Measurements from ENCODE around the gene HDLBP.

The HDLBP gene

DNA sequence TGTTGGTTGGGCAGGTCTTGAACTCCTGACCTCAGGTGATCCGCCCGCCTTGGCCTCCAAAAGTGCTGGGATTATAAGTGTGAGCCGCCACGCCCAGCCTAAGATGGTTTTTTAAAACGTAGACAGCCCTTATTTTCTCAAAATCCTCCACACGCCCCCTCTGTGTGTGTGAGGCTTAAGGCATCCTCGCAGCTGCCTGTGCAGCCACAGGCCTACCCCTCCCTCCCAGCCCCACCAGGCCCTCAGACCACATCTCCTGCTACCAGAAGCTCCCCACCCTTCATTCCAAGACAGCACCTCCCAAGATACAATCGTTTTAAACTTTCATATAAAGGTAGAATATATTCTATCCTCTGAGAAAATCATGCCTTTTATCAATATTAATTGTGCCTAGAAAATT lies 122.2 kb downstream of the HDLBP start:
- no peak for DNase-seq (ENCODE audit: low read depth)

DNA sequence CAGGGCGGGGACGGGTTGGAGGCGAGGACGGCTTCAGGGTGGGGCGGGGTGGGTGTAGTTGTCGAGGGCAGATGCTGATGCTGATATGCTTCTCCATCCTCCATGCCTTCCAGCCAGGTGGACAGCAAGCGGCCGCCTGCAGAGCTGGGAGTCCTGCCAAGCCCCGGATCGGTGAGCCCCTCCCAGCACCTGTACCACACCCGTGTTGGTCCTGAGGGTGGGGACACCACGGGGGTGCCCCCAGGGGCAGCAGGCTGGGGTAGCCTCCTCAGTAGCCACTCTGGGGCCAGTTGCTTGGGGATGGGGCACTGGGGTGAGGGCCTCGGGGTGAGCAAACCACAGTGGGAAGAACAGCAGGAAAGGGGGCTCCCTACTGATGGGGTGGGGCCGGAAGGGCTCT lies 124.4 kb downstream of the HDLBP start:
- no peak for DNase-seq (ENCODE audit: low read depth)

DNA sequence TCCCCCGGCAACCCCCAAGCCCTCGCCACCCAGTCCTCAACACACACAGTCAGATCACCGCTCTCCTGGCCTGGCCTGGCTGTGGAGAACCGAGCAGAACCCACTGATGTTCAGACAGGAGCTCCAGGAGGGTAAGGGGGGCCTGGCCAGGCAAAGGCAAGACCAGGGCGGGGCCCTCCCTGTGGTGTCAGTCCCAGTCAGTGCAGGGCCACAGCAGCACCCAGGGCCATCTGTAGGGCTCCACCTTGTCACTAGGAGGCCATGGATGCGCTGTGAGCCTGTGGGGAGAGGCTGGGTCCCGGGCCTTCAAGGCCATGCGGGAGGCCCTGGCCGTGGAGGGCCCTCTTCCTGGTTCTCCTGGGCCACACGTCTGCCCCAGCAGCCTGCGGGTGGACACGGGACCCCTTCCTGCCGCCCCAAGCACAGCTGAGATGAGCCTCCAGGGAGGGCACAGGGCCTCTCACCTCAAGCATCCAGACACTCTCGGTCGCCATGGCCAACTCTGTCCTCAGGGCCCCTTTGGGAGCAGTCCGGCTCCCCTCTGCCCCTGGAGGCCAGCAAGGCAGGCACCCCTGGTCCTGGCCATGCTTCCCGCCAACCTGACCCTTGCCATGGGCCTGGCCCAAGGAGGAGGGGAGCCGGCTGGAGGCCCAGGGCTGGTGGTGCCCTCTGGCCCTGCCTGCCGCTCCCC lies 125.0 kb downstream of the HDLBP start:
- DNase-seq (ENCODE audit: low read depth), result no peak

DNA sequence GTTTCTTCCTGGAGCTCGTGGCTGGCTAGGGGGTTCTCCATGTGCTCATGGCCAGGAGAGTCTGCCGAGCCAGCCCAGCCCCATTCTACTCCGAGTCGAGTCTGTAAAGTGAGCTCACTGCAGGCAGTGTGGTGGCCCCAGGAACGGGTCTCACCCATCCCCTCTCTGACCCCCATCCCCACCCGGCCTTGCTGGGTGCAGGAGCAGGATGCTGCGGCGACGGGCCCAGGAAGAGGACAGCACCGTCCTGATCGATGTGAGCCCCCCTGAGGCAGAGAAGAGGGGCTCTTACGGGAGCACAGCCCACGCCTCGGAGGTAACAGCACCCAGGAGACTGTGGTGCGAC lies 125.6 kb downstream of the HDLBP start:
- no peak for DNase-seq (ENCODE audit: low read depth)

DNA sequence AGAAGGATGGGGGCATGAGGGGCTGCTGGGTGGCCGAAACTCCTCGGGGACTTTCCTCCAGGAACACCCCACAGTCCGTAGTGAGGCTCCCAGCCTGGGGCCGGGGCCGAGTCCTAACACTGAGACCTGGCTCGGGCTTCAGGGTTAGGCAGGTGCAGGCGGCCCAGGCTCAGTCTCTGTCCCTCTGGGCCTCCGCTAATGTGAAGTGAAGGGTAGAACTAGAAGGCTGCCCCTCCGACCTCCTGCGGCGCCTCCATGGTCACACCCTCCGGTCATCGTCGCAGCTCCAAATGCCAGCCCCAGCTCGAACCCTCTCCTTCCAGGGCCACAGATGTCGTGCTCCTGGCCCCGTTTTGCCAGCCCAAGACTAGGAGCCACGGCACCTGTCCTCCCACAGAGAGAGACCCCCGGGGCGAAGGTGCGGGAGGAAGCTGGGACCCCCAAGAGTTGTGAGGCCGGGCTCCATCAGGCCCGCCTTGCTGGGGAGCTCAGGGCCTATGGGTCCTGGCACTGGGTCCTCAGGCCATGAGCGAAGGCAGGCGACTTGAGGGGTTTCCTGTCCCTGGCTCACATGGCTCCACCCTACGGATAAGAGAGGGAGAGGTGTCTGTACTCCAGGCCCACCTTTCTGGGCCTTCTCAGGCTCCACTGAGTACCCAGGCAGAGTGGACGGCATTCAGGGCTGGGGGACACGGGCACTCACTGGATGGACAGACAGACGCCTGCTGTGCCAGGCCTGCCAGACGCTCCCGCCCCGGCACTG lies 126.2 kb downstream of the HDLBP start:
- no peak for DNase-seq (ENCODE audit: low read depth)

DNA sequence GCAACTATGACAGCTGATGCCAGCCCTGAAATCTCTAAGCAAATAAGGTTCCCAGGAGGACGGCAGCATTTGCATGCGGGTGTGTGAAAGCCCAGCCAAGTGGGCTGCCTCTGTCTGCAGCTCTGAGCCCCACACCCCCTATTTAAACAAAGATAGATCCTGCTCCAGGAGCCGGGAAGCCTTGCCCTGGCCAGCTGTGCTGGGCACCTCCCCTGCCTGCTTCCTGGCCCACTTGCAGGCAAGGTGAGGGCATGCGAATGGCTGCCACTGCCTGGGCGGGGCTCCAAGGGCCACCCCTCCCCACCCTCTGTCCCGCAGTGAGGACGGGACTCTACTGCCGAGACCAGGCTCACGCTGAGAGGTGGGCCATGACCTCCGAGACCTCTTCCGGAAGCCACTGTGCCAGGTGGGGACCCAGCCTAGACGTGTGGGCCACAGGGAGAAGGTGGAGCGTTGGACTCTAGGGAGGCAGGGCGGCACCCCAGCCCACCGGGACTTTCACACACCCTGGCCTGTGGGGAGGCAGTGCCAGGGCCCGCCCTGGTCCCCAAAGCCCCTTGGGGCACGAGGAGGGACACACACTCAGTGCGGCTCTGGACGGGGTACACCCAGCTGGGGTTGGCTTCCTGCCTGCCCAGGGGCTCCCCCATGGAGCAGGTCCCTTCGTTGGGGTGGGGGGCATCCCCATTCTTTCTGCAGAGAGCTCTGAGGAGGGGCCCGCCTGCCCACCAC lies 126.9 kb downstream of the HDLBP start, which contains the start of gene ANO7:
Gene ANO7 (plus strand): TSS at position 317 of the 732 bp plus-strand sequence. CDS start 1,387 bp downstream, outside the sequence.
- no peak for DNase-seq (ENCODE audit: low read depth)

DNA sequence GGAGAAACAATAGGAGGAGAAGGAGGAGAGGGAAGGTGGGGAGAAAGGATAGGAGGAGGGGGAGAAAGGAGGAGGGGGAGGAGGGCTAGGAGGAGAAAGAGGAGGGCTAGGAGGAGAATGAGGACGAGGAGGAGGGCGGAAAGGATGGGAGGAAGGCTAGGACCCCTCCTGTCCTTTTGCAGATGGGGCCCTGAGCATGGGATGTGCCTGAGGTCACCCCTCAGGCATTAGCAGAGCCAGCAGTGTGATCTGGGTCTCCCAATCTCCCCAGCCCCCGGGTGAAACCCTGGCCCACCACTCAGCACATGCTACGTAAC lies 127.6 kb downstream of the HDLBP start:
- DNase-seq (ENCODE audit: low read depth), result no peak

DNA sequence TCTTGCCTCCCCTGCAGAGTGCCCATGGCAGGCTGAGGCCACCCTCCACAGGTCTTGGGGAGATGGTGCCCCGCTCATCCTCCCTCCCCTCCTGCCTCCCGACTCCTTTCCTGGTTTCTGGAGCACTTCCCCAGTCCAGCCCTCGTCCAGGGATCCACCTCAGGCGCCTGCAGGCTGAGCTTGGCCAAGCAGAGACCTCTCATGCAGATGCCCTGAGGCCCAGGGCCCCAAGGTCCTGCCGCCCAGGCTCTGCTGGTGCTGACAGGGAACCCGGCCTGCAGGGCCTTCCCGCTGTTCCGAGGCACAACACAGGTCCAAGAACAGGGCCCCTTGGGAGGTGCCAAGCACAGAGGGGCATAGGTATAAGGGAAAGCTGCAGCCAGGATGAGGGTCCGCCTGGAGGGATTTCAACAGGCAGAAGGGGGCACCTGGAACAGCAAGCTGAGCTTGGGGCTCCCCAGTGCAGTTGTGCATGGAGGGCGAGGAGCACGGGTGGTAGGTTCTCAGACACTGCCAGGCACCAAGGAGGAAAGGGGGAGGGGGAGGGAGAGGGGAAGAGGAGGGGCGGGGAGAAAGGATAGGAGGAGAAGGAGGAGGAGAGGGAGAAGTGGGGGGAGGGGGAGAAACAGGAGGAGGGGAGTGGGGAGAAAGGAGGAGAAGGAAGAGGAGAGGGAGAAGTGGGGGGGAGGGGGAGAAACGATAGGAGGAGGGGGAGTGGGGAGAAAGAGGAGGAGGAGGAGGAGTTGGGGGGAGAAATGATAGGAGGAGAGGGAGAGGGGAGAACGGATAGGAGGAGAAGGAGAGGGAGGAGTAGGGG lies 128.2 kb downstream of the HDLBP start:
- no peak for DNase-seq (ENCODE audit: low read depth)

DNA sequence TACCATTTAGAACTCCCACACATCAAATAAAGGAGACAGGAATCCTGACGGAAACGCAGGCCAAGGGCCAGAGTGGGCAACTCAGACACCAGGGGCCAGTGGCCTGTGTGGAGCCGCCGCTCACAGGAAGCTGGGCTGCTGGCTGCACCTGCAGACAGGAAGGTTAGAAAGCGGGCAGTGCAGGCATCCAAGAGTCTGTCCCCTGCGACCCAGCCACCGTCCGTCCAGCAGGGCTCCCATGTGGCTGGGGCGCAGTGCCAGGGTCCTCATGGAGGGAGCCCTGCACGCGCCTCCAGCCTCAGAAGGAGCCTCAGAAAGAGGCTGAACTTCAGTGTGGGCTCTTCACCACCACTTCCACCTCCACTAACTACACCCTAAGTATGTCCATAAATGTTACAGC lies 129.5 kb downstream of the HDLBP start:
- DNase-seq (ENCODE audit: low read depth), result no peak

DNA sequence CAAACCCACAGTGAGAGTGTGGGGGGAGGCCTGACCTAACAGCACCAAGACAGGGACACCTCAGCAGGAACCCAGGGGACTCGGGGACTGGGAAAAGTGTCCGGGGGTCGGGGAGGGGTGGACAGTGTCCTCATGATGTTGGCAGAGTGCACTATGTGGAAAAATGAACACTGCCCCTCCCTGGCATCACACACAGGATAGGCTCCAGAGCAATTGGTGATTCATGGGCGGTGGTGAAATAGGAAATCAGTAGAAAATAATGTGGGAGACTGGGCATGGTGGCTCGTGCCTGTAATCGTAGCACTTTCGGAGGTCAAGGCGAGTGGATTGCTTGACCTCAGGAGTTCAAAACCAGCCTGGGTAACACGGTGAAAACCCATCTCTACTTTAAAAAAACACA lies 130.6 kb downstream of the HDLBP start:
- DNase-seq (ENCODE audit: low read depth), result no peak

DNA sequence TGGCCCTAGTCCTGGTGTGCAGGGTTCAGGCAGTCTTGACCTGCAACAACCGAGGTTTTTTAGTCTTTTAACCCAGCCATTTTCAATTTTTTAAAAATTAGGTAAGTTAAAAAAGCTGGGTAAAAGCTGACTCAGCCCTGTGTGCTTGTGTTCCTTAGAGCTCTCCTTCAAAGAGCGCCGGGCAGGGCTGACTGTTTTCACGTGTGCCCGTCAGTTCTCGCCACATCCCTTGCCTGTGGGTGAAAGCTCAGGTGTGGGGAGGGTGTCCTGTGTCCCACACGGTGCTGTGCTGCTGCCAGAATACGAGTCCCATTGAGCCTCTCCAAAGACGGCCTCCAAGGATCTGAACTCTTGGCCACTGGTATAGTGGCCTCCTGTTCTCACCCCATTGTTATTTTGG lies 132.3 kb downstream of the HDLBP start:
- DNase-seq (ENCODE audit: low read depth), result no peak

DNA sequence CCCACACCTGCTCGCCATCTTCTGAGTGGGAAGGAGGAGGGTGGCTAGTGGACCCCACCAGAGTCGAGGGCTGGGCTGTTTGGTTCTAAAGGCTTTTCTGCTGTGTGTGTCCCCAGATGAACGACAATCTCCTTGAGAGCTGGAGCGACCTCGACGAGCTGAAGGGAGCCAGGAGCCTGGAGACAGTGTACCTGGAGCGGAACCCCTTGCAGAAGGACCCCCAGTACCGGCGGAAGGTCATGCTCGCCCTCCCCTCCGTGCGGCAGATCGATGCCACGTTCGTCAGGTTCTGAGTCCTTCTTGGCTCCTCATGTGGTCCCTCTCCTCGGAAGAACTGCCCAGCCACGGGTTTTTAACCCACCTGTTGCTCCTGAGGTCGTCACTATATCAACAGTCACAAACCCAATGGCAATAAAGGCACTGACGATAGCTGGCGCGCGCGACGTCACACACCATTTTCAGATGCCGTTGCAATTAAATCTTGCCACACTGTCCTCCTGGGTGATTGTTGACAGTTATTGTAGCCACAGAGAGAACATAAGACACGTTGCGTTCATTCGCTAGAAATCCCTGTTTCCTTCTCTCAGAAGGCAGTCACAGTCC lies 132.8 kb downstream of the HDLBP start:
- DNase-seq (ENCODE audit: low read depth), result no peak

DNA sequence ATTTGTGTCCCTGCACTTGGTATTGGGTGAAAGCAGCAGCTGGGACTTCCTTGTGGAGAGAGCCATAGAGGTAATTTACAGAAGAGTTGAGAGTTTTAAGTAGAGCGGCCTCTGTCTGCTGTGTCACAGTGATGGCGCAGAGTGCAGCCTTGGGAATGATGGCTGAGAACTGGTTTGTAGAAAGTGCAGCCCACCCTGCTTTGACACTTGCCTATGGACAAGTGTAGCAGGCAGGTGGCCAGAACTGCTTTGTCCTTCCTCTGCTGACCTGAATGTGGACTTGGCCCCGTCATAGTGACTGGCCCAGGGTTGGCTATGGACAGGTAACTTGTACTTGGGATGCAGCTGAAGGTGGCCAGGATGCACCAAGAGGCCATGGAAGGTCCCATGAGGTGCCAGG lies 133.3 kb downstream of the HDLBP start:
- no peak for DNase-seq (ENCODE audit: low read depth)

DNA sequence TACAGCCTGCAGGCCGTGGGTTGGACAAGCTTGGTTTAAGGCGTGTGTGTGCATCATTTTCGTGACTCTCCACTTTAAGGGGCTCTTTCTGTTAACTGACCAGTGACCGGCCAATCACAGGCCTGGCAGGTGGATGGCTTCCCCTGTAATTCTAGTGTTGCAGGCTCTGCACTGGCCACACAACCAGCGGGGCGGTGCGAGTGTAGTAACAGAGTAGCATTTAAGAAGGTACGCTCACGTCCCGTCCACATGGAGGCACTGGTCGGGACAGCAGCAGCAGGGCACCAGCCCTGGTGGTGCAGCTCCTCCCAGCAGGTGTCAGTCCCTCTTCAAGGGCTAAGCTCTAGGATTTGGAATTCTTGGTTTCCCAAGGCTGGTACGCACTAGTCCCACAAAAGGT lies 135.0 kb downstream of the HDLBP start:
- no peak for DNase-seq (ENCODE audit: low read depth)

DNA sequence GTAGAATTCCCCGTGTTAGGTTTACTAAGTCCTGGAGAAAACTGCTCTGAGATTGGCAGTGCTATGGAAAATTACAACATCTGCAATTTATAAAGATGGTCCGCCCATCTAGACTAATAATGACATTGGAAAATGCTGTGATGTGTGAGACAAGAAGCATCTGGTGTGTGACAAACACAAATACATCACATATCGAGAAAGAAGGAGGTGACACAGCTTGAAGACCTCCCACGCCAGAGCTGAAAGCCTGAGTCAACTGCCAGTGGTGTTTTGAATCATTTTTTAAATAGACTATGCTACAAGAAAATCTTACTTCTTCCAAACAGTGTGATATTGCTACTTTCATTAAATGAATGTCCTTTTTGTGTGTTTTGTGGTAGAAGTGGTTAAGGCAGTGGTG lies 135.6 kb downstream of the HDLBP start:
- peak; percentile 8 for DNase-seq (ENCODE audit: low read depth)

DNA sequence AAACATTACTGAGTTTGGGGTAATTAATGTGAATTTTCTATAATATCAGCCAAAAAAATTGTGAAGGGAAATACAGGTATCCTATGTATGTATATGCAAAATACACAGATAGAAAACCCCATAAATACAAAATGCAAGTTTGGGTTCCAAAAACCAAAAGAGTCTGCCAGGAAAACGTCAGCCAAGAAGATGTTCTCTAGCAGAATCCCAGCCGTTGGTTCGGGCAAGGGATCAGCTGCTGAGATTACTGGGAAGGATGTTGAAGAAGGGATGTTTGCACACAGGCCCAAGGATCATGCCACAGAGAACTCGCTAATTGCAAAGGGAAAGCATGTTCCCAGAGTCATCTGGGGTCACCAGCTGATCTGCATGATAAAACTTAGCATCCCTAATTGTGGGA lies 136.5 kb downstream of the HDLBP start:
- DNase-seq (ENCODE audit: low read depth), result no peak

DNA sequence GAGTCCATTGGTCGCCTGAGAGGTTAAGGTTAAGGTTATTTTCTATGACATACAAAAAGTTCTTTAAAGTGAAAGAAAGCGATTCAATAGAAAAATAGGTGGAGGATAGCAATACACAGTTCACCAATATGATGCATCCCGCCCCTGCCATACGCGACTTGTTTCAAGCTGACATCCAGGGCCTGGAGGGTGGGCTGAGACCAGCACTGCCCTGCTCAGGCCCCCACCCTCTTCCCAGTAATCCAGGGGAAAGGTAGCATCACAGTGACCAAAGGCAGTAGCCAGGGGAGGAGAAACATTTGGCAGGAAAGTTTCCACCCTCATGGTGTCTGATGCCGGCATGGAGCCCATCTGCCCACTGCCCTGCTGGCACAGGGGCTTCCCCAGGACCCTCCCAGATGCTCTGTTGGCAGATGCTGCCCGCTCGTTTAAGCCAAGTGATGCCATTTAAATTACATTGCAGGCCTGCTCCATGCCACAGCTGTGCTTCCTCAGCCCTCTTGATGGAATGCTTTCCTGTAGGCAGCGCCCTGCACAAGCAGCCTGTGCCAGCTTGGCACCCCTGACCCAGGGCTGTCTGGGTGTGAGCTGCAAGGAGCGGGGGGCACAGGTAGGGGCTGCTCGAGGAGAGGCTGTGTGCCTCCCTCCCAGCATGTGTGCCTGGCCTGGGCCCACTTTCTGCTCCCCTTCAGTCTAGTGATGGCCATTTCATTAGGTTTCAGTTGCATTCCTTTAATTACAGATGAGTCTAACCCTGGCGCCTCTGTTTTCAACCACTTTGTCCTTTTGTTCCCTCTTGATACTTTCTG lies 137.7 kb downstream of the HDLBP start:
- no peak for DNase-seq (ENCODE audit: low read depth)

Measured in activated T-cell treated with anti-CD3 and anti-CD28 coated beads for 24 hours (primary cell).